ENCODE measurements around the gene KCNJ8. TPM values are rescaled to one million over a fixed set of nuclear protein-coding genes. Genes with fewer than 3 reads are reported as not detected.

The KCNJ8 gene
- total and polyA plus RNA-seq, 4 donors: 6.2 to 16.1 (median 14.2) TPM

- 96 to 97% methylated on average over 4 of the region's 4 CpGs for WGBS, 2 donors
- no peak for ATAC-seq (ENCODE audit: insufficient read depth, low FRiP score)
Observed at GRCh38 chr12:21764950-21765349, 9.6 kb downstream of the KCNJ8 start.

DNA sequence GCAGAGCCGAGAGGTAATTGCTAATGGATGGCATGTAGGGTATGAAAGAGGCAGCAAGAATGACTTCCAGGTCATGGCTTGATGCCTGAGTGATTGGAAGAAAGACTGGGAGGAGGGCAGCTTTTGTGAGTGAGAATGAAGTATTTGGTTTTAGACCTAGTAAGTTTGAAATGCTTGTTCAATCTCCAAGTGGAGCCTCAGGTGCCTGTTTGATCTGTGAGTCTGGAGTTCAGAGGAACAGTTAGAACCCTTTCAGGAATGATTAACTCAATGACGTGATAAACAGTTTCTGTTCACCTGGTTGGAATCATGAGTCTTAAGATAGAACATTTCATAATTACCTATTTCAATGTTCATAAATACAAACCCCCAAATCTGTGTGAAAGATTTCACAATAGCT, 10.4 kb downstream of the KCNJ8 start:
- no peak for ATAC-seq (ENCODE audit: insufficient read depth, low FRiP score)
- WGBS, 2 donors: 65 to 78% methylated on average over 2 of the region's 2 CpGs
- Histone ChIP-seq H3K9me3 (ENCODE audit: control insufficient read depth in 4 of 4, insufficient read depth in 3 of 4, low read length in 3 of 4) (no peaks in the 10 kb centered on the region), H3K4me1 (ENCODE audit: control insufficient read depth in 5 of 5, insufficient read depth in 5 of 5, low read length in 5 of 5) (peaks cover 0 to 10% (median 0%) of the 10 kb centered on the region in 5 donors), H3K36me3 (ENCODE audit: control insufficient read depth in 4 of 4, insufficient read depth in 4 of 4, low read length in 4 of 4) (peaks cover 0 to 23% (median 15%) of the 10 kb centered on the region in 4 donors), H3K9ac (ENCODE audit: insufficient read depth in 1 of 2, low read length in 2 of 2) (no peak overlapping the region), H3K27me3 (ENCODE audit: control insufficient read depth in 3 of 3, insufficient read depth in 3 of 3, low read length in 2 of 3) (no peaks in the 10 kb centered on the region), H3K27ac (ENCODE audit: low read depth in 1 of 2, low read length in 1 of 2) (no peak overlapping the region), H3K4me3 (no peak overlapping the region)
- TF ChIP-seq, protein P1, sequence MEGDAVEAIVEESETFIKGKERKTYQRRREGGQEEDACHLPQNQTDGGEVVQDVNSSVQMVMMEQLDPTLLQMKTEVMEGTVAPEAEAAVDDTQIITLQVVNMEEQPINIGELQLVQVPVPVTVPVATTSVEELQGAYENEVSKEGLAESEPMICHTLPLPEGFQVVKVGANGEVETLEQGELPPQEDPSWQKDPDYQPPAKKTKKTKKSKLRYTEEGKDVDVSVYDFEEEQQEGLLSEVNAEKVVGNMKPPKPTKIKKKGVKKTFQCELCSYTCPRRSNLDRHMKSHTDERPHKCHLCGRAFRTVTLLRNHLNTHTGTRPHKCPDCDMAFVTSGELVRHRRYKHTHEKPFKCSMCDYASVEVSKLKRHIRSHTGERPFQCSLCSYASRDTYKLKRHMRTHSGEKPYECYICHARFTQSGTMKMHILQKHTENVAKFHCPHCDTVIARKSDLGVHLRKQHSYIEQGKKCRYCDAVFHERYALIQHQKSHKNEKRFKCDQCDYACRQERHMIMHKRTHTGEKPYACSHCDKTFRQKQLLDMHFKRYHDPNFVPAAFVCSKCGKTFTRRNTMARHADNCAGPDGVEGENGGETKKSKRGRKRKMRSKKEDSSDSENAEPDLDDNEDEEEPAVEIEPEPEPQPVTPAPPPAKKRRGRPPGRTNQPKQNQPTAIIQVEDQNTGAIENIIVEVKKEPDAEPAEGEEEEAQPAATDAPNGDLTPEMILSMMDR (IDR thresholded peaks at IDR 0.05; ENCODE audit: control extremely low read depth, extremely low read depth): no peak
- DNase-seq: peak in 2 of 3 donors; percentile 59 to 82

More at GRCh38 chr12:21764950-21765349, 9.6 kb downstream of the KCNJ8 start:
- Histone ChIP-seq H3K27ac (ENCODE audit: low read depth in 1 of 2, low read length in 1 of 2) (no peak overlapping the region), H3K36me3 (ENCODE audit: control insufficient read depth in 4 of 4, insufficient read depth in 4 of 4, low read length in 4 of 4) (peaks cover 0 to 23% (median 15%) of the 10 kb centered on the region in 4 donors), H3K27me3 (ENCODE audit: control insufficient read depth in 3 of 3, insufficient read depth in 3 of 3, low read length in 2 of 3) (no peaks in the 10 kb centered on the region), H3K4me3 (no peak overlapping the region), H3K4me1 (ENCODE audit: control insufficient read depth in 5 of 5, insufficient read depth in 5 of 5, low read length in 5 of 5) (peaks cover 0 to 10% (median 0%) of the 10 kb centered on the region in 5 donors), H3K9ac (ENCODE audit: insufficient read depth in 1 of 2, low read length in 2 of 2) (no peak overlapping the region), H3K9me3 (ENCODE audit: control insufficient read depth in 4 of 4, insufficient read depth in 3 of 4, low read length in 3 of 4) (no peaks in the 10 kb centered on the region)
- TF ChIP-seq, protein P1 (IDR thresholded peaks at IDR 0.05; ENCODE audit: control extremely low read depth, extremely low read depth): no peak
- DNase-seq: no peak

- H3K9me3 ChIP-seq (ENCODE audit: control insufficient read depth in 4 of 4, insufficient read depth in 3 of 4, low read length in 3 of 4): no peaks in the 10 kb centered on the region
- DNase-seq: no peak
- peaks cover 0 to 23% (median 15%) of the 10 kb centered on the region in 4 donors for H3K36me3 ChIP-seq (ENCODE audit: control insufficient read depth in 4 of 4, insufficient read depth in 4 of 4, low read length in 4 of 4)
- H3K4me1 ChIP-seq (ENCODE audit: control insufficient read depth in 5 of 5, insufficient read depth in 5 of 5, low read length in 5 of 5): peaks cover 0 to 10% (median 0%) of the 10 kb centered on the region in 5 donors
- no peak for ATAC-seq (ENCODE audit: insufficient read depth, low FRiP score)
- 76 to 81% methylated on average over 2 of the region's 2 CpGs for WGBS, 2 donors
- H3K27me3 ChIP-seq (ENCODE audit: control insufficient read depth in 3 of 3, insufficient read depth in 3 of 3, low read length in 2 of 3): no peaks in the 10 kb centered on the region
- H3K9ac ChIP-seq (ENCODE audit: insufficient read depth in 1 of 2, low read length in 2 of 2): no peak overlapping the region
- H3K27ac ChIP-seq (ENCODE audit: low read depth in 1 of 2, low read length in 1 of 2): no peak overlapping the region
- TF ChIP-seq, protein P1 (IDR thresholded peaks at IDR 0.05; ENCODE audit: control extremely low read depth, extremely low read depth): no peak
- no peak overlapping the region for H3K4me3 ChIP-seq
Observed at GRCh38 chr12:21763531-21763930, 11.0 kb downstream of the KCNJ8 start.

DNA sequence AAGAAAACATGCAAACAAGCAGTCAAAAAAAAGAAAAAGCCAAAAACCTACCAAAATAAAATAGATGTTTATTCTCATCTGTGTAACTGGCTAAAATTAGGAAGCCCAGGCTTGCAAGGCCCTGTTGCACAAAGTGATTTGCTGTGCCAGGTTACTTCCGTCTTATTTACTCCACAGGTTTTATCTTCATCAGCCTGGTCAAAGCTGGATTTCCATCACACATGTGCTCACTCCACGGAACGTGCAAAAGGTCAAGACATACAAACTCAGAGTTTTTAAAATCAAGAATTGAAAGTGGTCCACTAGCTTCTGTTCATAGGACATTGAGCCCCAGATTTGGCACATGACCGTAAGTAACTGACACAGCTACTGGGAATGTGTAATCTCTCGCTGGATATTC, 14.8 kb downstream of the KCNJ8 start:
- H3K27ac ChIP-seq (ENCODE audit: low read depth in 1 of 2, low read length in 1 of 2): no peak overlapping the region
- DNase-seq (no peak), ATAC-seq (ENCODE audit: insufficient read depth, low FRiP score) (no peak)
- no peaks in the 10 kb centered on the region for H3K27me3 ChIP-seq (ENCODE audit: control insufficient read depth in 3 of 3, insufficient read depth in 3 of 3, low read length in 2 of 3)
- H3K9me3 ChIP-seq (ENCODE audit: control insufficient read depth in 4 of 4, insufficient read depth in 3 of 4, low read length in 3 of 4): no peaks in the 10 kb centered on the region
- WGBS, 2 donors: 89 to 91% methylated on average over 5 of the region's 5 CpGs
- H3K36me3 ChIP-seq (ENCODE audit: control insufficient read depth in 4 of 4, insufficient read depth in 4 of 4, low read length in 4 of 4): peaks cover 0 to 4% (median 0%) of the 10 kb centered on the region in 4 donors
- H3K4me3 ChIP-seq: no peak overlapping the region
- no peak overlapping the region for H3K9ac ChIP-seq (ENCODE audit: insufficient read depth in 1 of 2, low read length in 2 of 2)
- TF ChIP-seq, protein P1 (IDR thresholded peaks at IDR 0.05; ENCODE audit: control extremely low read depth, extremely low read depth): no peak
- peaks cover 0 to 16% (median 2%) of the 10 kb centered on the region in 5 donors for H3K4me1 ChIP-seq (ENCODE audit: control insufficient read depth in 5 of 5, insufficient read depth in 5 of 5, low read length in 5 of 5)

Data from lung (tissue), 12 donors.